GM20000 (cell line): ENCODE results near the gene TMEM151B.

Source experiments
- DNase-seq: peaks from one replicate; pipeline ENCODE4 v3.0.0; 2012; ENCODE audit warnings: low spot score
- CTCF ChIP-seq: IDR thresholded peaks from 2 replicates; pipeline ENCODE4 v1.5.1; 2012; ENCODE audit warnings: mild to moderate bottlenecking, control low read depth; ENCODE audit errors: extremely low read depth, missing control alignments

The TMEM151B gene

DNA sequence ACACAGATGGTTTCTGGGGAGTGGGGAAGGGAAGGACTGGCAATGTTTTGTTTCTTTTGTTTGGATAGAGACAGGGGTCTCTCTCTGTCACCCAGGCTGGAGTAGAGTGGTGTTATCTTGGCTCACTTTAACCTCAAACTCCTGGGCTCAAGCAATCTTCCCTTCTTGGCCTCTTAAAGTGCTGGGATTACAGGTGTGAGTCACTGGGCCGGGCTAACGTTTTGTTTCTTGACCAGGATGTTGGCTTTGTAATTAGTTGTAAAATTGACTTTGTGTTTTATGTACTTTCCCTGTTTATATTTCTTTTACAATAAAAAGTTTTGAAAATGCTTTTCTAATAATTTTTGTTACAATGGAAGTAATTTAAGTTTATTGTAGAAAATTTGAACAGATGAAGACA lies 83.1 kb downstream of the TMEM151B start:
- DNase-seq: no peak
- TF ChIP-seq CTCF: no peak

- no peak for DNase-seq
- no peak for TF ChIP-seq CTCF
Observed at GRCh38 chr6:44355640-44356039, 85.4 kb downstream of the TMEM151B start.

- no peak for TF ChIP-seq CTCF
- DNase-seq: no peak
Observed at GRCh38 chr6:44356487-44356886, 86.2 kb downstream of the TMEM151B start.
